ENCODE data around the gene ZSWIM7.

The ZSWIM7 gene

DNA sequence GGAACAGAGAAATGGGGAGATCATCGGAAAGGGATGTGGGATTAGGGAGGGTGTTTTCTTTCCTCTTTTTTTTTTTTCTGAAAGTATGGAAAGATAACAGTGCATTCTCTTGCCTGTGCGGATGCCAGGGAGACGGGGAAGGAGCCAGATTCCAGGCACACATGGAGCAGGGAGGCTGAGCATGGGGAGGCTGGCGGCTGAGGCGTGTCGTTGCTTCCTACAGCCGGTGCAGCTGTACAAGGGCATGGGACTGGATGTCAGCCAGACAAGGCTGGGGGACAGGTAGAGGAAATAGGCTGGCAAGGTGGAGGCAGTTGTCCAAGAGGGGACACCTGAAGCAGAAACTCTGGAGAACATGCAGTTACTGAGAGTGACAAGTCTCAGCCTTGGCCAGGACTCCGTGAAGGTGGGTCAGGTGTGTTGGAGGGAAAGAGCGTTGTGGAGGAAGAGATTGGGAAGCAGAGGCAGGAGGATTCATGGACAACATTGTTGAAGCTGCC, 71.2 kb downstream of the ZSWIM7 start:
- no peak for DNase-seq
